Tibial nerve (tissue), 4 donors: ENCODE results near the gene TMEM63C. TPM values are rescaled to one million over a fixed set of nuclear protein-coding genes. Genes with fewer than 3 reads are reported as not detected.

Experiments used
- DNase-seq, 2 donors: peaks; one replicate each; pipeline ENCODE4 v3.0.0-alpha.2; 2019; ENCODE audit warnings: low spot score in 2 of 2
- H3K27ac ChIP-seq, 4 donors: fragments of 200-600 bp; sonication (generic) in 3 of 4; one replicate each; pipeline ENCODE4 v1.5.1; 2017 to 2019; ENCODE audit warnings: mild to moderate bottlenecking in 1 of 4
- H3K27me3 ChIP-seq, 2 donors: fragments of 200-600 bp; sonication (generic) in 1 of 2; one replicate each; pipeline versions ENCODE4 v1.5.1 to v1.6.0; 2017 to 2019
- H3K36me3 ChIP-seq, 3 donors: fragments of 200-600 bp; sonication (generic); one replicate each; pipeline ENCODE4 v1.5.1; 2018 to 2019
- H3K4me1 ChIP-seq, 4 donors: fragments of 200-600 bp; sonication (generic) in 3 of 4; one replicate each; pipeline ENCODE4 v1.5.1; 2017 to 2019
- H3K4me3 ChIP-seq, 4 donors: fragments of 200-600 bp; sonication (generic) in 3 of 4; one replicate each; pipeline ENCODE4 v1.5.1; 2017 to 2019; ENCODE audit warnings: mild to moderate bottlenecking in 1 of 4, moderate library complexity in 1 of 4
- H3K9me3 ChIP-seq, 4 donors: fragments of 200-600 bp; sonication (generic) in 3 of 4; one replicate each; pipeline ENCODE4 v1.5.1; 2017 to 2019
- EP300 ChIP-seq, 2 donors: sonication (generic); formaldehyde crosslinking; IDR thresholded peaks; one replicate each; pipeline ENCODE4 v1.6.1; 2017; ENCODE audit warnings: antibody characterized with exemption in 2 of 2, mild to moderate bottlenecking in 1 of 2
- POLR2A ChIP-seq, 2 donors: fragments of 450-650 bp; IDR thresholded peaks; one replicate each; pipeline ENCODE4 v1.6.1; 2017; ENCODE audit warnings: antibody characterized with exemption in 2 of 2, mild to moderate bottlenecking in 2 of 2, moderate library complexity in 2 of 2
- WGBS, 2 donors: methylation state at CpG; one replicate each; pipeline ENCODE4 v1.1.5; 2018; 5-methylcytosine and 5-hydroxymethylcytosine counted together
- total RNA-seq, 4 donors: library from RNA; depleted of rRNA; stranded (reverse); fragments of >200 nt; gene quantifications; one replicate each; pipeline ENCODE4 v1.1.0, GENCODE V29; 2016
- TF ChIP-seq, protein P1 (sequence below), 5 experiments: fragments of 200-600 bp in 3 of 5; fragments of 450-650 bp in 2 of 5; sonication (generic) in 3 of 5; IDR thresholded peaks; one replicate each; pipeline ENCODE4 v1.5.1; 2016 to 2019; ENCODE audit warnings: antibody characterized with exemption in 5 of 5, mild to moderate bottlenecking in 3 of 5, moderate library complexity in 2 of 5

Gene TMEM63C, protein sequence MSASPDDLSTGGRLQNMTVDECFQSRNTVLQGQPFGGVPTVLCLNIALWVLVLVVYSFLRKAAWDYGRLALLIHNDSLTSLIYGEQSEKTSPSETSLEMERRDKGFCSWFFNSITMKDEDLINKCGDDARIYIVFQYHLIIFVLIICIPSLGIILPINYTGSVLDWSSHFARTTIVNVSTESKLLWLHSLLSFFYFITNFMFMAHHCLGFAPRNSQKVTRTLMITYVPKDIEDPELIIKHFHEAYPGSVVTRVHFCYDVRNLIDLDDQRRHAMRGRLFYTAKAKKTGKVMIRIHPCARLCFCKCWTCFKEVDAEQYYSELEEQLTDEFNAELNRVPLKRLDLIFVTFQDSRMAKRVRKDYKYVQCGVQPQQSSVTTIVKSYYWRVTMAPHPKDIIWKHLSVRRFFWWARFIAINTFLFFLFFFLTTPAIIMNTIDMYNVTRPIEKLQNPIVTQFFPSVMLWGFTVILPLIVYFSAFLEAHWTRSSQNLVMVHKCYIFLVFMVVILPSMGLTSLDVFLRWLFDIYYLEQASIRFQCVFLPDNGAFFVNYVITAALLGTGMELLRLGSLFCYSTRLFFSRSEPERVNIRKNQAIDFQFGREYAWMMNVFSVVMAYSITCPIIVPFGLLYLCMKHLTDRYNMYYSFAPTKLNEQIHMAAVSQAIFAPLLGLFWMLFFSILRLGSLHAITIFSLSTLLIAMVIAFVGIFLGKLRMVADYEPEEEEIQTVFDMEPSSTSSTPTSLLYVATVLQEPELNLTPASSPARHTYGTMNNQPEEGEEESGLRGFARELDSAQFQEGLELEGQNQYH
- not detected for total RNA-seq

DNA sequence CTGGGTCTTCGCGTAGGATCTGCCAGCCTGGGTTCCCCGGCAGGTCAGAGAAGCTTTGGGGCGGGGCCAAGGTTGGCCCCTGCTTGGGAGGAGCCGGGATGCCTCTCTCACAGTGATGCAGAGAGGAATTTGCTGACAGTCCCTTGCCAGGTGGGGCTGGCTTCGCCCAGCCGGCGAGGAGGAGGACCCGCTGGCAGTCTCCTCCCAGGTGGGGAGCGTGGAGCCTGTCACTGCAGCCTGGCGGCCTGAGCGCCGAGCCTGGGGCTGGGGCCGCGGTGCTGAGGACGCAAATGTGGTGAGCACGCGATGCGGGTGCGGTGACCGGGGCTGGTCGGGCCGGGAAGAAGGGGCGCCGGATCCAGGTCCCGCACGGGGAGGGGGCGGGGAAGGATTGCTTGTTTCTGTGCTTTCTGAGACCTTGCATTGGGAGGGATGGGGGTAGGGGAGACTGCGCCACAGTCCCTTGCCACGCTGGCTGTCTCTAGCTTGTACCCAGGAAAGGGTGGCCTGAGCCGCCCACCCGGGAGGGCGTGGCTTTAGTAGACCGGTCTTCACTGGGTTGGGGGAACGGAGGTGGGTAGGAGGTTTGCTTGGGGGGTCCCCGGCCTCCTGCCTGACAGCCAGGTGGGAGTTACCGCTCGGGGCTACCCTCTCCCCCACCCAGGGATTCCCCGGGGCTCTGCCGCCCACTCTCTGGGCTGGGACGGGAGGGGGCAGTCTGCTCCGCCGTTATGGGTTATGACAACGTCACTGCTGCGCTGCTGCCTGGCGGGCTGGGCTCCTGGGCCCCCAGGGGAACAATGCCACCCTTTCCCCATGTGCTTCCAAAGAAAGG lies at the start of gene TMEM63C:
Gene TMEM63C, plus strand, starts transcription at position 196 of the 835 bp plus-strand sequence. CDS start 37,016 bp downstream, outside the sequence.
- TF ChIP-seq, protein P1, sequence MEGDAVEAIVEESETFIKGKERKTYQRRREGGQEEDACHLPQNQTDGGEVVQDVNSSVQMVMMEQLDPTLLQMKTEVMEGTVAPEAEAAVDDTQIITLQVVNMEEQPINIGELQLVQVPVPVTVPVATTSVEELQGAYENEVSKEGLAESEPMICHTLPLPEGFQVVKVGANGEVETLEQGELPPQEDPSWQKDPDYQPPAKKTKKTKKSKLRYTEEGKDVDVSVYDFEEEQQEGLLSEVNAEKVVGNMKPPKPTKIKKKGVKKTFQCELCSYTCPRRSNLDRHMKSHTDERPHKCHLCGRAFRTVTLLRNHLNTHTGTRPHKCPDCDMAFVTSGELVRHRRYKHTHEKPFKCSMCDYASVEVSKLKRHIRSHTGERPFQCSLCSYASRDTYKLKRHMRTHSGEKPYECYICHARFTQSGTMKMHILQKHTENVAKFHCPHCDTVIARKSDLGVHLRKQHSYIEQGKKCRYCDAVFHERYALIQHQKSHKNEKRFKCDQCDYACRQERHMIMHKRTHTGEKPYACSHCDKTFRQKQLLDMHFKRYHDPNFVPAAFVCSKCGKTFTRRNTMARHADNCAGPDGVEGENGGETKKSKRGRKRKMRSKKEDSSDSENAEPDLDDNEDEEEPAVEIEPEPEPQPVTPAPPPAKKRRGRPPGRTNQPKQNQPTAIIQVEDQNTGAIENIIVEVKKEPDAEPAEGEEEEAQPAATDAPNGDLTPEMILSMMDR (IDR thresholded peaks at IDR 0.05): no peak
- TF ChIP-seq EP300 (IDR thresholded peaks at IDR 0.05) (no peak), POLR2A (IDR thresholded peaks at IDR 0.05) (no peak)
- DNase-seq: no peak
- Histone ChIP-seq H3K4me1 (peaks cover 0 to 13% (median 3%) of the 10 kb centered on the region in 4 donors), H3K27ac (no peak within 1 kb of the TSS), H3K9me3 (no peaks in the 10 kb centered on the region), H3K27me3 (peaks cover 0 to 44% of the 10 kb centered on the region in 2 donors), H3K4me3 (peak within 1 kb of the TSS in 2 of 4 donors; percentile 31 to 41), H3K36me3 (no peaks in the 10 kb centered on the region)
- WGBS, 2 donors: 2 to 3% methylated on average over 25 to 29 of the region's 46 CpGs

DNA sequence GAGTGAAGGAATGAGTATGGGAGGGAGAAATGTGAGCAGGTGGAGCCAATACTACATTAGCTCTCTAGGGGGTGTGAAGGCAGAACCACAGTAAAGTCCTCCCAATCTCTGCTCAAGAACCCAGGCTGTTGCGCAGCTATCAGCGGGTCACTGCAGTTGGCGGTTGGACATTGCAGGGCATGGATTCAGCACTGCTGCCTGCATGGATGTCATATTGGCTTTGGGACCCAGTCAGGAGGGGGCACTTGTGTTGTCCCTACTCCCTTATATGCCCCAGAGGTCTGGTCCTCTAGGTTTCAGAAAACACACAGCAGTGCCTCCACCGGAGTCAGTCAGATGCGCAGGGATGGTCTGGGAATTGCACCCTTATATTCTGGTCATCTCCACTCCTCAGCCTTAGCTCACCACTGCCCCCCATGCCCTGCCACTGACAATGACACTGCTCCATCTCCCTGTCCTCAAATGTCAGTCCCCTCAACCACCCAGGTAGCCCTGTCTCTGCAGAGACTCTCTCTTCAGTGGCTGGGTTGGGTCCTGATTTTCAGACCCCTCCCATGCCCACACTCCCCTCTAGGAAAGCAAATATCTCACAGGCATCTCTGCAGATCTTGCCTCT lies 49.6 kb upstream of the TMEM63C start:
- 85 to 86% methylated on average over 5 of the region's 5 CpGs for WGBS, 2 donors
- Histone ChIP-seq H3K4me1 (no peaks in the 10 kb centered on the region), H3K27ac (no peak overlapping the region), H3K27me3 (peaks cover 0 to 52% of the 10 kb centered on the region in 2 donors), H3K9me3 (no peaks in the 10 kb centered on the region), H3K36me3 (no peaks in the 10 kb centered on the region), H3K4me3 (no peak overlapping the region)
- DNase-seq: no peak
- TF ChIP-seq EP300 (IDR thresholded peaks at IDR 0.05) (no peak), POLR2A (IDR thresholded peaks at IDR 0.05) (no peak)
- TF ChIP-seq, protein P1 (IDR thresholded peaks at IDR 0.05): no peak

DNA sequence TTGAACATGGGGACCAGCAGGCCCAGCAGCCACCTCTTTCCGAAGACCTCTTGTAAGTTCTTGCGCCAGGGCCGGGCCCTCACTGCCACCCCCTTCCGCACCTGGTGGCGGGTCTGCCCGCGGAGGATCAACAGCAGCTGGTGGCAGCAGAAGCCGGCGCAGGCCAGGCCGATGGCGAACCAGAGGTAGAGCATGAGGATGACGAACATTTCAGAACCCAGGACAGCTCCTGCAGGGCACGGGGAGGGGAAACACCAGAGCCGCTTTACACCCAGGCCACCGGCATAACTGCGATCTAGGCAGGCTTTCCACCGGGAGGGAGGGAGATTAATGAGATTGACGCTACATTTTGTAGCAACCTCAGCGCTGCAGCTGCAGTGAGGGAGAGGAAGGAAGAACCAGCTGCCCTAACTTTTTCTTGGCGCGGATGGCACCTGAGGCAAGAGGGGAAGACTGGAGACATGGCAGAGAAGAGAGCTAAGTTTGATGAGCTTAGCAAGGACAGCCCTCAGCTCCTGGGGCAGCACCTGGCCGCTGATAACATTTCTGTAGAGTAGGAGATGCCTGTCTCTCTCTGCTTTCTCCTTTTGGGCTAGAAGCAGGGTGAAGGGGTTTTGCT lies 47.8 kb upstream of the TMEM63C start:
- Histone ChIP-seq H3K27ac (no peak overlapping the region), H3K4me1 (no peaks in the 10 kb centered on the region), H3K36me3 (no peaks in the 10 kb centered on the region), H3K9me3 (no peaks in the 10 kb centered on the region), H3K27me3 (peaks cover 0 to 70% of the 10 kb centered on the region in 2 donors), H3K4me3 (no peak overlapping the region)
- WGBS, 2 donors: 5 to 15% methylated on average over 10 to 22 of the region's 22 CpGs
- DNase-seq: no peak
- TF ChIP-seq EP300 (IDR thresholded peaks at IDR 0.05): no peak
- no peak for TF ChIP-seq POLR2A (IDR thresholded peaks at IDR 0.05)
- TF ChIP-seq, protein P1 (IDR thresholded peaks at IDR 0.05): no peak

DNA sequence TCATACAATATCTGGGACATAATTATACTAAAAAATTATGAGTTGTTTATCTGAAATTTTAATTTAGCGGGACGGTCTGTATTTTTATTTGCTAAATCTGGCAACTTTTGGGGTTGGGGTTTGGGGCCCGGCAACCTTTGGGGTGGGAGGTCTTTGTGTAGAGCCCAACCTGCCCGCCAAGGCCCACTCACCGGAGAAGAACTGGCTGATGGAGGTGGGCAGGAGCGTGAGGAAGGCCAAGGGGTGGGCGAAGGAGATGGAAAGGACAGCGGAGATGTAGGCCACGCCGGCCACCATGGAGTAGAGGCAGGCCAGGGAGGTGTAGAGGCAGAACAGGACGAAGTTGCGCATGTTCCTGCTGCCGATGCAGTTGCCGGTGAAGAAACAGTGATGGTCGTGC lies 42.6 kb upstream of the TMEM63C start:
- WGBS, 2 donors: 78 to 82% methylated on average over 15 of the region's 15 CpGs
- no peak for DNase-seq

More for the DNA sequence above, 42.6 kb upstream of the TMEM63C start:
- Histone ChIP-seq H3K27ac (no peak overlapping the region), H3K27me3 (peaks cover 0 to 96% of the 10 kb centered on the region in 2 donors), H3K4me3 (no peak overlapping the region), H3K9me3 (no peaks in the 10 kb centered on the region), H3K36me3 (no peaks in the 10 kb centered on the region), H3K4me1 (peaks cover 0 to 30% (median 12%) of the 10 kb centered on the region in 4 donors)
- TF ChIP-seq, protein P1 (IDR thresholded peaks at IDR 0.05): no peak
- no peak for TF ChIP-seq EP300 (IDR thresholded peaks at IDR 0.05)
- no peak for TF ChIP-seq POLR2A (IDR thresholded peaks at IDR 0.05)
